NOMO-1 (cell line): ENCODE results near the gene SNCG.
"Not testable (repeated sequence)": the region's sequence is repeated elsewhere in the genome, so short reads cannot be mapped to it uniquely, and the experiment has no call there.

Experiments
- DNase-seq, 2 experiments: peaks; one replicate each; lab custom pipeline; 2025; ENCODE audit not compliant: unreplicated experiment in 2 of 2; lab: John Stamatoyannopoulos, UW

Gene SNCG

GRCh38 chr10:86944907-86945306 lies 13.5 kb upstream of the SNCG start:
- no peak for DNase-seq

GRCh38 chr10:86945361-86946212 lies 12.8 kb upstream of the SNCG start:
- DNase-seq: no peak

GRCh38 chr10:86946213-86947155 lies 11.9 kb upstream of the SNCG start:
- DNase-seq: no peak

- DNase-seq: not testable (repeated sequence)
Observed at GRCh38 chr10:86947806-86948205, 10.6 kb upstream of the SNCG start.

- no peak for DNase-seq
Observed at GRCh38 chr10:86950349-86950748, 8.1 kb upstream of the SNCG start.

- DNase-seq: no peak
Observed at GRCh38 chr10:86951184-86951761, 7.1 kb upstream of the SNCG start.

GRCh38 chr10:86952106-86952505 lies 6.3 kb upstream of the SNCG start:
- DNase-seq: no peak

GRCh38 chr10:86952697-86953096 lies 5.7 kb upstream of the SNCG start:
- DNase-seq: not testable (repeated sequence)

GRCh38 chr10:86953747-86954680 lies 4.4 kb upstream of the SNCG start:
- no peak for DNase-seq

GRCh38 chr10:86954681-86955500 lies 3.5 kb upstream of the SNCG start:
- no peak for DNase-seq

GRCh38 chr10:86955501-86956194 lies 2.8 kb upstream of the SNCG start:
- no peak for DNase-seq

GRCh38 chr10:86956195-86956847 lies 2.1 kb upstream of the SNCG start:
- no peak for DNase-seq

- DNase-seq: no peak
Observed at GRCh38 chr10:86956848-86957448, 1.5 kb upstream of the SNCG start.

- no peak for DNase-seq
Observed at GRCh38 chr10:86957471-86958115, 806 bp upstream of the SNCG start, which contains the start of gene MMRN2. Gene MMRN2 (minus strand): TSS chr10:86957615. CDS start chr10:86957541, 74 bp downstream.

GRCh38 chr10:86958901-86959736 lies 720 bp downstream of the SNCG start:
- DNase-seq: no peak

GRCh38 chr10:86959737-86960002 lies 1.3 kb downstream of the SNCG start:
- no peak for DNase-seq
